Ishikawa (cell line): Measurements from ENCODE around the gene MAMLD1.

Experiments
- CREB1 ChIP-seq: IDR thresholded peaks from 2 replicates; pipeline ENCODE4 v1.6.1; 2012; ENCODE audit warnings: low read depth
- EP300 ChIP-seq: IDR thresholded peaks from 2 replicates; pipeline ENCODE4 v1.6.1; 2012; ENCODE audit warnings: borderline replicate concordance
- NFIC ChIP-seq: IDR thresholded peaks from 2 replicates; pipeline ENCODE4 v1.6.1; 2012
- RAD21 ChIP-seq: IDR thresholded peaks from 2 replicates; pipeline ENCODE4 v1.6.1; 2012; ENCODE audit warnings: low read depth
- TAF1 ChIP-seq: IDR thresholded peaks from 2 replicates; pipeline ENCODE4 v1.6.1; 2012; ENCODE audit warnings: low read depth, mild to moderate bottlenecking
- YY1 ChIP-seq: IDR thresholded peaks from 2 replicates; pipeline ENCODE4 v1.6.1; 2012; ENCODE audit warnings: low read depth

- no peak for TF ChIP-seq CREB1
- TF ChIP-seq YY1 = no peak
- no peak for TF ChIP-seq EP300
- TF ChIP-seq TAF1 = no peak
- no peak for TF ChIP-seq RAD21
- no peak for TF ChIP-seq NFIC
Measured at GRCh38 chrX:150551963-150552362, 188.8 kb downstream of the MAMLD1 start.
